Stimulated activated CD4-positive, alpha-beta T cell treated with anti-CD3 and anti-CD28 coated beads, Interleukin-12 subunit alpha, Interleukin-12 subunit beta, amount 100 ng/mL, for 24 hours (primary cell): ENCODE measurements around the gene PELI3.

Source experiments
- DNase-seq, 2 experiments: peaks; one replicate each; pipeline ENCODE4 v3.0.0-alpha.2; 2020; ENCODE audit warnings: low read depth in 2 of 2

PELI3 gene

DNA sequence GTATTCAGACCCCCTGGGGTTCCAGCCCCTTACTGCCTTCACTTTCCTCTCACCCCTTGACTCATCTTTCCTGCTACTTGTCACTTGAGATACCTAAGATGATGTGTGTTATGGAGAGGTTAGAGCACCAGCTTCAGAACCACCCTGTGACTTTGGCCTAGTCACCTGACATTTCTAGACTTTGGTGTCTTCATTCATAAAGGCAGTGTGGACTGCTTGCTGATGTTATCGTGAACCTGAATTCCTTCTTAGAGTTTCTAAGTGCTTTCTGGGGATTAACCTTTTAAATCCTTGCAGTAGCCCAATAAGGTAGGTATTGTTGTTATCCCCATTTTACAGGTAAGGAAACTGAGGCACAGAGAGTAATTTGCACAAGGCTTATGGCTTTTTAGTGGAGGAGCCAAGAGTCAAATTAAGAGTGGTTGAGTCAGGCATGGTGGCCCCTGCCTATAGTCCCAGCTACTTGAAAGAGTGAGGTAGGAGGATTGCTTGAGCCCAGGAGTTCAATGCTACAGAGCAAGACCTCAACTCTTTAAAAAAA is 38.6 kb downstream of the PELI3 start:
- DNase-seq, result no peak

DNA sequence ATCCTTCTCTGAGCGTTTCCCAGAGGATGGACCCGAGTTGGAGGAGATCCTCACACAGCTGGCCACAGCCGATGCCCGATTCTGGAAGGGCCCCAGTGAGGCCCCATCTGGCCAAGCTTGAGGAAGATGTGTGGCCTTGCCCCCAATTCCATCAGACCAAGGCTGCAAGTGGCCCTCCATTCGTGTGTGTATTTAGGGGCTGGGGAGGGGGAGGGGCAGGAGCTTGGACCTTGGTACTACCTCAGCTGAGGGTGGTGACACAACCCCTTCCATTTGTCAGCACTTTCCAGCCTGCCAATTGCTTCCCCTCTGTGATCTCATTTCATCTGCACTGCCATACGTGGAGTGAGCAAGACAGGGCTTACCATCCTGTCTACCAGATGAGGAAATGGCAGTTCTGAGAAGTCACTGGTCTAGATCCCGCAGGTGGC is 42.4 kb downstream of the PELI3 start:
- no peak for DNase-seq

DNA sequence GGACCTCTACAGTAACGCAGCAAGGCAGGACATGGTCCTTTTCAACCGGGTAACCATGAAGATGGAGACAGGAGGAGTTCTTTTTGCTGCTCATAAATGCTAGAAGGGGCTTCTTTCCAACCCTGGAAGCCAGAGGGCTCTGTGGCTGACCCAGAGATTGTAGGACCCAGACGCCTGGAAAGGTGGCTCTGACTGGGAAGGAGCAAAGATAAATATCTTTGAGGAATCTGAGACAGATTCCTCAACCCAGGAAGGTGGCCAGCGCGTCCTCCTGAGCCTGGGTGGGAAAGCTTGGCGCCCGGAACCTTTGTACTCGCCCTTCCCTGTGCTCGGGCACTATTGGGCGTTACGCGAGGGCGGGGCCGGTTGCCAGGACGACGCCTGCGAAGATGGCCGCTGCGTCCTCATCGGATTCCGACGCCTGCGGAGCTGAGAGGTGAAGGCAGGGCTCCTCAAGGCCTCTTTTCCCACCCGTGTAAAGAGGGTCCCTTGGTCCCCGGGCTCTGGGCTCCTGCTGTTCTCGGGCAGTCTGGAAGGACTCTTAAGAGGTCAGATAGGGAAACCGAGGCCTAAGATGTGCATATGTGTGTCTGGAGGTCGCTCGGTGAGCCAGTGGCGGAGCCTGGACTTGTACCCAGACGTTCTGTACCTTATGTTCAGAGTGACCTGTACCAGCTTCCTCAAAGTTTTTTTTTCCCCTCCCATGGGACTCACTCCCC is 43.7 kb downstream of the PELI3 start, which contains the start of gene BBS1:
BBS1 (plus strand) TSS at position 365 of the 719 bp plus-strand sequence; CDS start at position 390, 25 bp downstream.
- peak; percentile 72 to 84 for DNase-seq

DNA sequence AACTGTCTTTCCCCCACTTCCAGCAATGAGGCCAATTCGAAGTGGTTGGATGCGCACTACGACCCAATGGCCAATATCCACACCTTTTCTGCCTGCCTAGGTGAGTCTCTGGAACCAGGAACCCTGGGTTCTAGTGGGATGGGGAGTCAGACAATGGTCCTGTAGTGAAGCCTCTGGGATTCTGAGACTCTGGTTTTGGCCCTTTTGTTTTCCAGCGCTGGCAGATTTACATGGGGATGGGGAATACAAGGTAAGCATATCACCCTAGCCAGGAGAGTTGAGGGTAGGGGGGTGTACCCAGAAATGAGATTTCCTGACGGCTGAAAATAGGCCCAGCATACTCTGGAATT is 44.3 kb downstream of the PELI3 start:
- no peak for DNase-seq

DNA sequence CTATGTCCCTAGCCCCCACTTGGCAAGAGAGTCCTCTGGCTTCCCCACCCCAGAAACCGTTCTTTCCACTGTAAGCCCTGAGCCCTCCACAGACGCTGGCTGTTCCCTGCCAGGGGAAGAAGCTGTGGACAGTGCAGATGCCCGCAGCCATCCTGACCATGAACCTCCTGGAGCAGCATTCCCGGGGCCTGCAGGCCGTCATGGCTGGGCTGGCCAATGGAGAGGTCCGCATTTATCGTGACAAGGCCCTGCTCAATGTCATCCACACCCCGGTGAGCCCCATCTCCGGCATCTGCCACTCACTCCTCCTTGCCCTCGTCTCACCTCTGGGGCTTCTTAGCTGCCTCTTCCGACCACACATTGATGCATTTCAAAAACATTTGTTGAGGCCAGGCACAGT is 56.9 kb downstream of the PELI3 start:
- no peak for DNase-seq

DNA sequence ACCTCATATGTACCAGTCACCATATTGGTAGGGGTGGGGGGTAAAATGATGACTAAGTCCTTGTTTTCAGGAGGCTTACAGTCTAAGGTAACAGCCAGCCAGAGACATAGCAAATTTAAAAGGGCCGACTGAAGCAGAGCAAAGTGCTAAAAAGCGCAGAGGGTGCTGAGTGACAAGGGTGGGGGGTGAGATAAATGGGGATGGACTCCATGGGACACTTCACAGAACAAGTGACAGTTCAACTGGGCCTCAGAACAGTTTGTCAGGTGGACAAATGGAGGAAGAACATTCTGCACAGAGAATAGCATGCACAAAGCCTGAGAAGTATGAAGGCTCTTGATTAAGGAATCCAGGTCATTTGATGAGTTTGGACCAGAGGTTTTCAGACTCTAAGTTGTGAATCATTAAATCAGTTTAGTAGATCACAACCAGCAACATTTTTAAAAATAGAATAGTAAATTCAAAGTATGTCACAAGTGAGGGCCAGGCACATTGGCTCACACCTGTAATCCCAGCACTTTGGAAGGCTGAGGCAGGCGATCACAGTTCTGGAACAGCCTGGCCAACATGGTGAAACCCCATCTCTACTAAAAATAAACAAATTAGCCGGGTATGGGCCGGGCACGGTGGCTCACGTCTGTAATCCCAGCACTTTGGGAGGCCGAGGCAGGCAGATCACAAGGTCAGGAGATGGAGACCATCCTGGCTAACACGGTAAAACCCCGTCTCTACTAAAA is 57.8 kb downstream of the PELI3 start:
- DNase-seq, result no peak
